Coronary artery (tissue), 2 donors: ENCODE measurements around the gene ZNF292.
"Not testable (repeated sequence)": the region's sequence is repeated elsewhere in the genome, so short reads cannot be mapped to it uniquely, and the experiment has no call there.

ENCODE experiments used
- DNase-seq: peaks from one replicate; pipeline ENCODE4 v3.0.0-alpha.2; 2017; ENCODE audit warnings: low spot score
- H3K27ac ChIP-seq, 2 donors: fragments of 200-600 bp; sonication (generic); one replicate each; pipeline ENCODE4 v1.5.1; 2016 to 2019
- H3K4me3 ChIP-seq: fragments of 200-600 bp; sonication (generic); 2 replicates; pipeline ENCODE4 v1.5.1; 2016; ENCODE audit warnings: mild to moderate bottlenecking, moderate library complexity
- TF ChIP-seq, protein P1 (sequence below): fragments of 200-600 bp; sonication (generic); IDR thresholded peaks from one replicate; pipeline ENCODE4 v1.5.1; 2019; ENCODE audit warnings: antibody characterized with exemption

ZNF292 gene

DNA sequence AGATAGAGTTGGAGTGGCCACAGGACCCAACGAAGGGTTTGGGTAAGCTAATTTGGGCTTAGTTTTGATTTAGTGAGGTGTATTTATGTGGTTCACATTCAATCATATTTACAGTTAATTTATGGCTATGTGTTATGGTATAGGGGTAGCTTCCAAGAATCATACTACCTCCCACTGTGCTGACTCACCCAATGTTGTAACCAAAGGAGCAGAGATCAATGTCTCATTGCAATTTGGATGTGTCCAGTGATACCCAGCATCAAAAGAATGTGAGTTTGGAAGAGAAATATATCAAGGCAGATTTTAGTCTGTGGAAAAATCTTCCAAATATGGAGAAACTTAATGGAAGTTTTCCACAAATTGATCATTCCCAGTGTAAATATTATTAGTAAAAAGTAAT lies 141.8 kb downstream of the ZNF292 start:
- DNase-seq, result no peak
- TF ChIP-seq, protein P1, sequence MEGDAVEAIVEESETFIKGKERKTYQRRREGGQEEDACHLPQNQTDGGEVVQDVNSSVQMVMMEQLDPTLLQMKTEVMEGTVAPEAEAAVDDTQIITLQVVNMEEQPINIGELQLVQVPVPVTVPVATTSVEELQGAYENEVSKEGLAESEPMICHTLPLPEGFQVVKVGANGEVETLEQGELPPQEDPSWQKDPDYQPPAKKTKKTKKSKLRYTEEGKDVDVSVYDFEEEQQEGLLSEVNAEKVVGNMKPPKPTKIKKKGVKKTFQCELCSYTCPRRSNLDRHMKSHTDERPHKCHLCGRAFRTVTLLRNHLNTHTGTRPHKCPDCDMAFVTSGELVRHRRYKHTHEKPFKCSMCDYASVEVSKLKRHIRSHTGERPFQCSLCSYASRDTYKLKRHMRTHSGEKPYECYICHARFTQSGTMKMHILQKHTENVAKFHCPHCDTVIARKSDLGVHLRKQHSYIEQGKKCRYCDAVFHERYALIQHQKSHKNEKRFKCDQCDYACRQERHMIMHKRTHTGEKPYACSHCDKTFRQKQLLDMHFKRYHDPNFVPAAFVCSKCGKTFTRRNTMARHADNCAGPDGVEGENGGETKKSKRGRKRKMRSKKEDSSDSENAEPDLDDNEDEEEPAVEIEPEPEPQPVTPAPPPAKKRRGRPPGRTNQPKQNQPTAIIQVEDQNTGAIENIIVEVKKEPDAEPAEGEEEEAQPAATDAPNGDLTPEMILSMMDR, result no peak
- Histone ChIP-seq H3K27ac (no peak overlapping the region), H3K4me3 (no peak overlapping the region)

DNA sequence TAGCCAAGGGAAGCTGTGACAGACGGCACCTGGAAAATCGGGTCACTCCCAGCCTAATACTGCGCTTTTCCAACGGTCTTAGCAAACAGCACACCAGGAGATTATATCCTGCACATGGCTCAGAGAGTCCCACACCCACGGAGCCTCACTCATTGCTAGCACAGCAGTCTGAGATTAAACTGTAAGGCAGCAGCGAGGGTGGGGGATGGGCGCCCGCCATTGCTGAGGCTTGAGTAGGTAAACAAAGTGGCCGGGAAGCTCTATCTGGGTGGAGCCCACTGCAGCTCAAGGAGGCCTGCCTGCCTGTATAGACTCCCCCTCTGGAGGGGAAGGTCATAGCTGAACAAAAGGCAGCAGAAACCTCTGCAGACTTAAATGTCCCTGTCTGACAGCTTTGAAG lies 145.9 kb downstream of the ZNF292 start:
- DNase-seq, H3K4me3 ChIP-seq, H3K27ac ChIP-seq: not testable (repeated sequence)

DNA sequence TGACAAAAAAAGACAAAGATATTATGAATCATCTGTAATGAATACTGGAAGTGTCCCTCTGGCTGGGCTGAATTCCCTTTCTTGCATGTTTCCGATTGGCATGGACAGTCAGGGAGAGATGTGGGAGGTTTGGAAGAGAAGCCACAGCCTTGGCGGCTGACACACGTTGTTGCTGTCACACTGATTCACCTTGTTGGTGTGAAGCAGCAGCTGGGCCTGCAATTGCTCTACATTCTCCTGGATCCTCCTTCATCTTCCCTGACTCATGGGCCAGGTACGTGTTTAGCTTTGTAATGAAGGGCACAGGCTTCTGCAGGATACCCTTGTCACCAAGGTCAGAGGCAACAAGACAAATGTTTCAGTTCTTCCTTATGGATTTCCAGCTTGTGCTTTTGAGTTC lies 153.6 kb downstream of the ZNF292 start:
- TF ChIP-seq, protein P1, result no peak
- H3K4me3 ChIP-seq, result no peak overlapping the region
- H3K27ac ChIP-seq, result no peak overlapping the region
- no peak for DNase-seq

DNA sequence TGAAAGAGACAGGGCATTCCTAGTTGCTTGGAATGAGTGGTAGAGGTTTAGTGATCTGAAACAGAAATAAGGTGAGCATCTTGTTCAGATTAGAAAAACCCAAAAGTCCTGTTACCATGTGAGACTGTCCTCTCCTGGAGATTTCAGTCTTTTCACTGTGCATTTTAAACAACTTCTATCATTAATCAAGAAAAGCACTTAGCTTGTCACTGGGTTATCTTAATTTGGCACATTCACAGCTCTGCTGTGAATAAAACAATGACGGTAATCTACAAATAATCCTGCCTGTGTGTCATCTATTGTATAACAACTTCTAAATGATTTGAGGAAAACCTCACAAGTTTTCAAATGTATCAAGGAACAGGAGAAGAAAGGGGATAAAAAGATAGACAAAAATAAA lies 157.5 kb downstream of the ZNF292 start:
- TF ChIP-seq, protein P1, result no peak
- Histone ChIP-seq H3K4me3 (no peak overlapping the region), H3K27ac (no peak overlapping the region)
- DNase-seq, result no peak
